Measurements from ENCODE around the gene KRT40.

KRT40 gene

DNA sequence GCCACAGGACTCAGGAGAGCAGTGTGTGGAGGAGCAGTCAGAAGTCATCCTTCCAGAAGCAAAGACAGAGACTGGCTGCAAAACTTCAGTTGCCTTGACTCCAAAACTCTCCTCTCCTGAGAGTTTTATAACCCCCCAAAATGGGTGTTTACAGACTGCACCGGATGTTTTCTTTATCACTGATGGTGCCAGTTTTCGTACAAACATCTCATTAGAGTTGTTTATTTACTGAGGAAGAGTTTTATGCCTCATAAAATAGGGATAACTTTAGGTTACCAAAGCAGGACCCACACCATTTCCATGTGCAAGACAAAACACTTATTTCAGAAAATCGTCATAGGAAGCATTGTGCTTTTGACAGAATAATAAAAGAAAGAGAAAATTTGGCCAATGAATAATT lies at the start of gene KRT40:
Gene KRT40, minus strand, starts transcription at position 101 of the 400 bp plus-strand sequence. Its CDS starts 53 bp downstream, at position 48.
- FAIRE-seq (no peak), DNase-seq (ENCODE audit: insufficient read length, low spot score) (no peak)

GRCh38 chr17:41029633-41030245 lies 45.6 kb upstream of the KRT40 start, which contains the start of gene KRTAP1-4:
TSS of gene KRTAP1-4 (minus strand) at chr17:41030195. CDS start at chr17:41030078, 117 bp downstream.
- FAIRE-seq (peak; percentile 92), DNase-seq (ENCODE audit: insufficient read length, low spot score) (no peak)

DNA sequence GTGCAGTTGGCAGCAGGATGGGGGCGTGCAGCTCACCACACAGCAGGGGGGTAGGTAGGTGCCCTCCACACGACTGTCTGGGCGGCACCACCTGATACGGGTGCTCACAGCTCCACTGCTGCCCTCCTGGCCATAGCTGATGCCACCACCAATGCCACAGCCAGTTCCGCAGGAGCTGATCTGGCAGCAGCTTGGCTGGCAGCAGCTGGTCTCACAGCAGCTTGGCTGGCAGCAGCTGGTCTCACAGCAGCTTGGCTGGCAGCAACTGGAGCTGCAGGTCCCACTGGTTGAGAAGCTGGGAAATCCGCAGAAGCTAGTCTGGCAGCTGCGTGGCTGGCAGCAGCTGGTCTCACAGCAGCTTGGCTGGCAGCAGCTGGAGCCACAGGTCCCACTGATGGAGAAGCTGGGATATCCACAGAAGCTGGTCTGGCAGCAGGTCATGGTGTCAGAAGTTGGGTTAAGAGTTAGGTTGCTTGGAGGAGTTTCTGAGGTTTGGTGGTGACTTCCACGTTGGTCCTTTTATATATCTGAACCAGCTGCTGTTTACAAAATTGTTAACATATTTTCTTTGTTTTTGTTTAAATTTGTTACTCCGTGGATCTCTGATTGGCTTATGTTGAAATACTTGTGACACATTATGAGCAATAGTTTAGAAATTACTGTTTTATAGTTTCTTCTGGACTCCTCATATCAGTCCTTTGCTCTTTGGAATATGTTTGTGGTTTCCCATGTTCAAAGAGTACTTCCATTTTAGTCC lies 42.8 kb upstream of the KRT40 start, which contains the start of gene KRTAP1-5:
Gene KRTAP1-5, minus strand, starts transcription at position 494 of the 757 bp plus-strand sequence. Its CDS starts 53 bp downstream, at position 441.
- DNase-seq (ENCODE audit: insufficient read length, low spot score) (no peak), FAIRE-seq (peak; percentile 62)

GRCh38 chr17:41024697-41025096 lies 40.6 kb upstream of the KRT40 start:
- no peak for FAIRE-seq
- DNase-seq (ENCODE audit: insufficient read length, low spot score) = no peak

- FAIRE-seq (peak; percentile 67), DNase-seq (ENCODE audit: insufficient read length, low spot score) (no peak)
These were observed 36.2 kb upstream of the KRT40 start for GRCh38 chr17:41020336-41020735.

DNA sequence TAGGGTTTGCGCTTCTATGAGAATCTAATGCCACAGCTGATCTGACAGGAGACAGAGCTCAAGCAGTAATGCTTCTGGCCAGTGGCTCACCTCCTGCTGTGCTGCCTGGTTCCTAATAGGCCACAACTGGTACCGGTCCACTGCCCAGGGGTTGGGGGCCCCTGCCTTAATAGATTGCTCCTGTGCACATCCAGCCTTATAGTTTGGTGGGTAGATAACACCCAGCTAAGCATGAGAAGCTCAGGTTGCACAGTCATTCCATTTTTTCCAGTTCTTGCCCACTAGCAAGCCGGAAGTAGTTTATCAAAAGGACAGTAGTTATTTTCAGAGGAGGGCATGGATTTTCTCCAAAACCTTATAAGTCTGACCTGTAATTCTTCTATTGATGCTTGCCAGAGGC lies 35.3 kb upstream of the KRT40 start:
- no peak for DNase-seq (ENCODE audit: insufficient read length, low spot score)
- FAIRE-seq = no peak

GRCh38 chr17:41018541-41018940 lies 34.4 kb upstream of the KRT40 start:
- FAIRE-seq = no peak
- DNase-seq (ENCODE audit: insufficient read length, low spot score) = no peak

DNA sequence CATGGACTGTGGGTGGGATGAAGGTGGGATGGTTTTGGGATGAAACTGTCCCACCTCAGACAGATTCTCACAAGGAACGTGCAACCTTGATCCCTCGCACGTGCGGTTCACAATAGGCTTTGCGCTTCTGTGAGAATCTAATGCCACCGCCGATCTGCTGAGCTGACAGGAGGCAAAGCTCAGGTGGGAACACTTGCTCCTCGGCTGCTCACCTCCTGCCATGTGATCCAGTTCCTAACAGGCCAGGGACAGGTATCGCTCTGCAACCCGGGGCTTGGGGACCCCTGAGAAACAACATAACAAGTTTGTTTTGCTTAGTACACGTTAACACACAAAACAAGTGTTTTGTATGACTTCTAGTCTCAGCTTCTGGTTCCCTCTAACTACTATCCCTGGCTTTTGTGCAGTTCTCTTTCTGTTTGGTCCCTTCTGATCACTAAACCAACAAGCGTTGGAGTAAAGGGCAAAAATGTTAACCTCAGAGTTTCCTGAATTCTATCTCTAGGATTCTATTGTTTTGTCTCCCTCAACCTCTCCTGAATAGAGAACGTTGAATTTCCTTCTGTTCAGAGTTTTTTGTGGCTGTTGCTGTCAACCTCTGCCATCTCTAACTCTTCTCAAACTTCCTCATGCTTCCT lies 32.6 kb upstream of the KRT40 start:
- FAIRE-seq (peak; percentile 58), DNase-seq (ENCODE audit: insufficient read length, low spot score) (no peak)

- no peak for DNase-seq (ENCODE audit: insufficient read length, low spot score)
- peak; percentile 16 for FAIRE-seq
These were observed 31.3 kb upstream of the KRT40 start for GRCh38 chr17:41015454-41015853.

DNA sequence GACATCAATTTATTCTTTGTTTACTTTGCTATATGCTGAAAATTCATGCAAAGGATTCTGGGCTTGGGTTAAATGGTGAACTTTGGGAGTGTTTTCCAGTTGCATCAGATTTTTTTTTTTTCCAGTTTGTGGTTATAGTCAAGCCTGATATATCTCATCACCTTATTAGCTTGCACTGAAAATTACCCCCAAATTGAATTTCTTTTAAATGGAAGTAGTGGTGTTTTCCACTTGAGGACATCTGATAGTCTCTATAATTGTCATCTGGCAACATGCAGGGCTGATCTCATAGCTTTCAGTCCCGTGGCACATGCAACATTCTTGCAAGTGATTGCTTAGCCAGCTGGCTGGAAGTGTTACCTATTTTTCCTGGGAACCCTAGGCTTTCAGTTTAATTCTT lies 29.5 kb upstream of the KRT40 start:
- peak; percentile 9 for FAIRE-seq
- no peak for DNase-seq (ENCODE audit: insufficient read length, low spot score)

- FAIRE-seq (peak; percentile 93), DNase-seq (ENCODE audit: insufficient read length, low spot score) (no peak)
These were observed 29.1 kb upstream of the KRT40 start for GRCh38 chr17:41013181-41013580.

- DNase-seq (ENCODE audit: insufficient read length, low spot score) = no peak
- FAIRE-seq = no peak
These were observed 28.4 kb upstream of the KRT40 start for GRCh38 chr17:41012326-41013120.

GRCh38 chr17:41010441-41010840 lies 26.3 kb upstream of the KRT40 start:
- DNase-seq (ENCODE audit: insufficient read length, low spot score) = no peak
- no peak for FAIRE-seq

DNA sequence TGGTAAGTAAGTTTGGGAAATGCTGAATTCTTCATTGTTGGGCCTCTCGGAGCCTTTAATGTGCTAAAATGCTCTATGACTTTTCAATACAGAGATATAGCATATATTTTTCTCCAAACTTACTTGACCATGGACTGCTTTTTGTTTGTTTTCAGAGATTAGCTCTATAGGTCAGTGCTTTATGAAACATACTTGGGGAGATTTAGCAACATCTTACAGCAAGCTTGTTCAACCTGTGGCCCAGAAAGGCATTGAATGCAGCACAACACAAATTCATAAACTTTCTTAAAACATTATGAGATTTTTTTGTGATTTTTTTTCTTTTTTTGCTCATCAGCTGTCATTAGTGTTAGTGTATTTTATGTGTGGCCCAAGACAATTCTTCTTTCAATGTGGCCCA lies 25.8 kb upstream of the KRT40 start:
- FAIRE-seq = no peak

DNA sequence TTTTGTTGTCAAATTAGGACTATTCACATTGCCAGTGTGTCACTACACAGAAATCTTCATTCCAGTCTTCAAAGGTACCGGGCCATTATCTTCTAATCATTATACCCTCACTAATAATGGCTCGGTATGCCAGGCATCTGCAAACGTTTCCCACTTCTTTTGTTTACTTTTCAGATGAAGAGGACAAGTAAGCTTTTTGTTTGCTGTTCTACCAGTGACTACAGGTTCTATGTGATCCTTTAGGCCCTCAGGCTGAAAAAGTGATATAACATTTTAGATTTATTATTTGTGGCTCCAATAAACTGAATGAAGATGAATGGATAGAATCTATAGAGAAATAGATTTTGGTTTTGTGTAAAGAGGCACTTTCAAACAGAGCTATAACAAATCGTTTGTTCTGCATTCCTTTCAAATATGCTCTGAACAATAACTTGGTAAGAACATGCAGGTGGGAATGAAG lies 25.2 kb upstream of the KRT40 start:
- FAIRE-seq (no peak), DNase-seq (ENCODE audit: insufficient read length, low spot score) (no peak)

More for the DNA sequence above, 25.8 kb upstream of the KRT40 start:
- no peak for DNase-seq (ENCODE audit: insufficient read length, low spot score)

GRCh38 chr17:41008811-41009210 lies 24.7 kb upstream of the KRT40 start, which contains the start of gene KRTAP3-1:
TSS of gene KRTAP3-1 (minus strand) at chr17:41009128. CDS start at chr17:41009074, 54 bp downstream.
- DNase-seq (ENCODE audit: insufficient read length, low spot score) = no peak
- peak; percentile 89 for FAIRE-seq

- DNase-seq (ENCODE audit: insufficient read length, low spot score) (no peak), FAIRE-seq (peak; percentile 4)
These were observed 20.3 kb upstream of the KRT40 start for GRCh38 chr17:41004397-41004796.

DNA sequence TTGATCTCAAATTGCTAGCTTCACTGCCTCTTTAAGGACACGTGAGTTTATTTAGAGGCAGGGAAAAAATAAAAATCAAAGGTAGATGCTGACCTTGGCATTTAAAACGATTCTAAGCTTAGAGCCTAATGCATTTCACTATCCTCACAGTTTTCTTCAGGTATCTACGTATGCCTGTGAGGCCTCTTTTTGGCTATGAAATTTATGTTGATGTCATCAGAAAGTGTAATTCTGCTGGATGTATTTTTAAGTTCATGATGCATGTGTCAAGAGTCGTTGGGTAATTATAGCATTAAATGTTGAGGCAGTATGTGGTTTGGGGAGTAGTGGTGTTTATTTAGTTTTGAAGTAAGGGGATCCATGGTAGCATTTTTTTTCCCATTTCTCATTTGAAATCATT lies 19.8 kb upstream of the KRT40 start:
- FAIRE-seq = no peak
- DNase-seq (ENCODE audit: insufficient read length, low spot score) = no peak

DNA sequence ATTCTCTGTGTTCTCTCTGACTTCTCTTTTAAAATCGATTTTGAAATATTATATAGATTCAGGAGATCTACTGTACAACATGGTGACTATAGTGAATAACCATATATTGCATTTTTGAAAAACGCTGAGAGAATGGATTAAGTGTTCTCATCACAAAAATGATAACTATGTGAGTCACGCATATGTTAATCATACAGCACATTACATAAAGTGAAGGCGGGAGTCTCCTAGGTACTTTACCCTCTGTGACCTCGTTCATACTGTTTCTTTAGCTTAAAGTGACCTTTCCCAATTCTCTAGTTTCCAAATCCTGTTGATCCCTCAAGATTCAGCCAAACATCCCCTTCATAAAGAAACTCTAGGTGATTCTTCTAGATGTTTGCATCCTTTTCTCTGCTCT lies 18.7 kb upstream of the KRT40 start:
- FAIRE-seq (peak; percentile 31), DNase-seq (ENCODE audit: insufficient read length, low spot score) (no peak)

DNA sequence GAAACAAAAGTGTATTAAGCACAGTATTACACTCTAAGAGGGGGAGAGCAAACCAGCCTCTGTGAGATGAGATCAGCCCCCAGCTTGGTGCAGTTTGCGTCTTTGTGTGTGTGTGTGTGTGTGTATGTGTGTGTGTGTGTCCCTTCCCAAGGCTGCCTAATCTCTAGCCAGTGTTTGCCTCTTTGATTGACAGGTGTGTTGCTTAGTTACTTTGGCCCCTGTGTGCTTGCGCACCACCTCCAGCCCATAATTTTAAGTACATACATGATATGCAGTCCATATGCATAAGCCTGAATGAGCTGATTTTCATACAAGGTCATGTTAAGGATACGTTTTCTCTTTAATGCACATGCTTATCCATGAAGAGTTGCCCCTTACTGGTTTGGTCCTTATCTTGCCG lies 17.7 kb upstream of the KRT40 start:
- DNase-seq (ENCODE audit: insufficient read length, low spot score) (no peak), FAIRE-seq (peak; percentile 69)
